Measurements from ENCODE around the gene SRL. TPM values are rescaled to one million over a fixed set of nuclear protein-coding genes. Genes with fewer than 3 reads are reported as not detected.

SRL gene
- total and polyA plus RNA-seq, 2 donors from 2014 or later = 2.6 to 3.3 TPM

- Histone ChIP-seq H3K9me3 (ENCODE audit: control insufficient read depth in 2 of 3, insufficient read depth in 1 of 3, low read length in 3 of 3) (no peaks in the 10 kb centered on the region), H3K4me3 (ENCODE audit: low read length in 3 of 3) (no peak overlapping the region), H3K27ac (ENCODE audit: low read depth in 2 of 2, low read length in 2 of 2) (no peak overlapping the region), H3K27me3 (ENCODE audit: control insufficient read depth, insufficient read depth, low read length) (no peaks in the 10 kb centered on the region), H3K4me1 (ENCODE audit: control insufficient read depth in 2 of 3, insufficient read depth in 2 of 3, low read depth in 1 of 3, low read length in 3 of 3) (no peaks in the 10 kb centered on the region), H3K9ac (ENCODE audit: low read length in 3 of 3) (no peak overlapping the region), H3K36me3 (ENCODE audit: control insufficient read depth in 2 of 3, insufficient read depth in 3 of 3, low read length in 3 of 3) (no peaks in the 10 kb centered on the region)
- intact Hi-C loops (cut with DNase I) = no loop called here
- DNase-seq = no peak
- FAIRE-seq = no peak
- TF ChIP-seq CTCF (IDR thresholded peaks at IDR 0.05; ENCODE audit: borderline replicate concordance, extremely low read depth, insufficient read depth) = no peak
Observed at GRCh38 chr16:4227040-4227332, 14.9 kb downstream of the SRL start.

GRCh38 chr16:4226251-4227039 lies 15.4 kb downstream of the SRL start:
- DNase-seq = no peak
- Histone ChIP-seq H3K27ac (ENCODE audit: low read depth in 2 of 2, low read length in 2 of 2) (no peak overlapping the region), H3K4me3 (ENCODE audit: low read length in 3 of 3) (peak overlapping the region in 1 of 3 donors; percentile 8), H3K27me3 (ENCODE audit: control insufficient read depth, insufficient read depth, low read length) (no peaks in the 10 kb centered on the region), H3K4me1 (ENCODE audit: control insufficient read depth in 2 of 3, insufficient read depth in 2 of 3, low read depth in 1 of 3, low read length in 3 of 3) (no peaks in the 10 kb centered on the region), H3K9ac (ENCODE audit: low read length in 3 of 3) (no peak overlapping the region), H3K9me3 (ENCODE audit: control insufficient read depth in 2 of 3, insufficient read depth in 1 of 3, low read length in 3 of 3) (no peaks in the 10 kb centered on the region), H3K36me3 (ENCODE audit: control insufficient read depth in 2 of 3, insufficient read depth in 3 of 3, low read length in 3 of 3) (no peaks in the 10 kb centered on the region)
- FAIRE-seq = no peak
- no peak for TF ChIP-seq CTCF (IDR thresholded peaks at IDR 0.05; ENCODE audit: borderline replicate concordance, extremely low read depth, insufficient read depth)
- intact Hi-C loops (cut with DNase I) = no loop called here

- intact Hi-C loops (cut with DNase I) = no loop called here
- no peak for FAIRE-seq
- H3K36me3 ChIP-seq (ENCODE audit: control insufficient read depth in 2 of 3, insufficient read depth in 3 of 3, low read length in 3 of 3) = no peaks in the 10 kb centered on the region
Observed at GRCh38 chr16:4225075-4225474, 16.8 kb downstream of the SRL start.

More at GRCh38 chr16:4225075-4225474, 16.8 kb downstream of the SRL start:
- DNase-seq = no peak
- no peaks in the 10 kb centered on the region for H3K27me3 ChIP-seq (ENCODE audit: control insufficient read depth, insufficient read depth, low read length)
- no peak overlapping the region for H3K27ac ChIP-seq (ENCODE audit: low read depth in 2 of 2, low read length in 2 of 2)
- H3K4me1 ChIP-seq (ENCODE audit: control insufficient read depth in 2 of 3, insufficient read depth in 2 of 3, low read depth in 1 of 3, low read length in 3 of 3) = no peaks in the 10 kb centered on the region
- H3K4me3 ChIP-seq (ENCODE audit: low read length in 3 of 3) = no peak overlapping the region
- H3K9ac ChIP-seq (ENCODE audit: low read length in 3 of 3) = no peak overlapping the region
- TF ChIP-seq CTCF (IDR thresholded peaks at IDR 0.05; ENCODE audit: borderline replicate concordance, extremely low read depth, insufficient read depth) = no peak
- H3K9me3 ChIP-seq (ENCODE audit: control insufficient read depth in 2 of 3, insufficient read depth in 1 of 3, low read length in 3 of 3) = no peaks in the 10 kb centered on the region
